BJ (cell line): ENCODE measurements around the gene ATP8A1. TPM values are rescaled to one million over a fixed set of nuclear protein-coding genes. Genes with fewer than 3 reads are reported as not detected.

Experiments used
- CTCF ChIA-PET: fragments of 350-600 bp; formaldehyde crosslinking; extraction: SDS; loops from one replicate; lab custom pipeline; 2021; ENCODE audit warnings: antibody characterized with exemption, inconsistent platforms; lab: Yijun Ruan, JAX
- POLR2A ChIA-PET: fragments of 300-600 bp; sonication (Branson Sonifier 250); formaldehyde crosslinking; extraction: SDS; loops from one replicate; lab custom pipeline; 2021; ENCODE audit warnings: antibody characterized with exemption; lab: Charles Lee
- DNase-seq: peaks from one replicate; pipeline ENCODE4 v3.0.0-alpha.2; 2011; ENCODE audit warnings: low read depth
- H3K27me3 ChIP-seq: 2 replicates; pipeline ENCODE4 v1.6.0; 2011; ENCODE audit warnings: low read length; ENCODE audit not compliant: control insufficient read depth, insufficient read depth
- H3K36me3 ChIP-seq: 2 replicates; pipeline ENCODE4 v1.5.1; 2011; ENCODE audit warnings: low read length; ENCODE audit not compliant: control insufficient read depth, insufficient read depth
- H3K4me3 ChIP-seq: 2 replicates; pipeline ENCODE4 v1.5.1; 2011; ENCODE audit warnings: low read depth, mild to moderate bottlenecking, control low read depth, low read length
- CTCF ChIP-seq: IDR thresholded peaks from 2 replicates; pipeline ENCODE4 v1.5.1; 2011; ENCODE audit warnings: low read depth, mild to moderate bottlenecking, control low read depth, inconsistent platforms, low read length, moderate library complexity; ENCODE audit not compliant: insufficient read depth
- polyA plus RNA-seq: library from polyadenylated mRNA; depleted of rRNA; stranded (reverse); fragments of >200 nt; gene quantifications from 2 replicates; pipeline ENCODE4 v1.2.3, GENCODE V29; 2011

ATP8A1 gene
- polyA plus RNA-seq, 1 experiment = 0.02 TPM

- POLR2A ChIA-PET = no interaction called here
- no peaks in the 10 kb centered on the region for H3K27me3 ChIP-seq
- H3K36me3 ChIP-seq = no peaks in the 10 kb centered on the region
- no peak for DNase-seq
- TF ChIP-seq CTCF = no peak
- CTCF ChIA-PET = no interaction called here
- H3K4me3 ChIP-seq = no peak overlapping the region
These were observed 203.3 kb downstream of the ATP8A1 start for GRCh38 chr4:42453612-42454011.

GRCh38 chr4:42452823-42453222 lies 204.1 kb downstream of the ATP8A1 start:
- Histone ChIP-seq H3K36me3 (no peaks in the 10 kb centered on the region), H3K4me3 (no peak overlapping the region), H3K27me3 (no peaks in the 10 kb centered on the region)
- CTCF ChIA-PET = no interaction called here
- POLR2A ChIA-PET = no interaction called here
- no peak for DNase-seq
- no peak for TF ChIP-seq CTCF

DNA sequence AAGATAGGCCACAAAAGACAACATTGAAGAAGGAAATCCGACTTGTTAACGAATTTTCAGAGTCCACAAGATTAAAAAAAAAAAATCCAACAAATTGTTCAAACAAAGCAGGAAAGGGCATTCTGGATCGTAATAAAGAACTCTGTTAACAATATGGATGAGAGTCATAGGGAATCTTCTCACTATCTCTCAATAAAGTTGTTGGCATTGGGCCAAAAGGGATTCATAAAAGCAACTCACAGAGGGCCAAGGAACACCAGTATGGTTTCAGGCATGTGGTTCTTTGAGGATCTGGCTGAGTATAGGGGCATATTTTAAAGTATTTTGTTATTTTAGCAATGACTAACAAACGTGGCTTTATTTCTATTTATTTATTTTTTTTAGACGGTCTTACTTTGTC lies 210.1 kb downstream of the ATP8A1 start:
- no peaks in the 10 kb centered on the region for H3K27me3 ChIP-seq
- POLR2A ChIA-PET = no interaction called here
- H3K4me3 ChIP-seq = no peak overlapping the region
- H3K36me3 ChIP-seq = no peaks in the 10 kb centered on the region
- TF ChIP-seq CTCF = no peak
- CTCF ChIA-PET = no interaction called here
- DNase-seq = no peak

GRCh38 chr4:42445038-42445437 lies 211.9 kb downstream of the ATP8A1 start:
- ChIA-PET CTCF (no interaction called here), POLR2A (no interaction called here)
- no peak for TF ChIP-seq CTCF
- Histone ChIP-seq H3K27me3 (no peaks in the 10 kb centered on the region), H3K4me3 (no peak overlapping the region), H3K36me3 (no peaks in the 10 kb centered on the region)
- DNase-seq = no peak

DNA sequence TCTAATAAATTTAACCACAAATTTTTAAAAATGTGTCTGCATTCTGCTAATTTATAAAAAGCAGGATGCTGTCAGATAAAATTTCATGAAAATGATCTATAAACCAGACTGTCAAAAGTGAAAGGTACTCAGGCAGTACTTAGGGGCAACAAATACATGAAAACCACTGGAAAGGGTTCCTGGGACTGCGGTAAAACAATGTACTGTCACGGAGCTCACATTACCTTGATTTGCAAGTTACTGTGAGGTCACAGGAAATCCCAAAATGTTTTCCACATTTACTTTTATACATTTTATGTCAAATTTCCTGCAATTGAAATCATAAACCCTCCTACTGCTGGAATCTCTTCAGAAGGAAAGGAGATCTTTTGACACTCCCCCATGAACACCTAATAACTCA lies 214.3 kb downstream of the ATP8A1 start:
- no peak for DNase-seq
- CTCF ChIA-PET = no interaction called here
- no peaks in the 10 kb centered on the region; the same call in 1 of the 2 replicates for H3K27me3 ChIP-seq
- TF ChIP-seq CTCF = no peak
- POLR2A ChIA-PET = no interaction called here
- H3K36me3 ChIP-seq = no peaks in the 10 kb centered on the region
- no peak overlapping the region for H3K4me3 ChIP-seq
